MM.1S (cell line): ENCODE measurements around the gene COL27A1.
"Not testable (repeated sequence)": the region's sequence is repeated elsewhere in the genome, so short reads cannot be mapped to it uniquely, and the experiment has no call there.

Experiments
- DNase-seq: peaks from one replicate; pipeline ENCODE4 v3.0.0-alpha.2; 2015
- H2AFZ ChIP-seq: fragments of 300-600 bp; sonication (generic); 2 replicates; pipeline ENCODE4 v1.6.0; 2016; ENCODE audit warnings: antibody characterized with exemption, low read length
- H3F3A ChIP-seq: fragments of 300-600 bp; sonication (generic); 2 replicates; pipeline ENCODE4 v1.6.1; 2016; ENCODE audit warnings: mild to moderate bottlenecking, antibody characterized with exemption, low read length, moderate library complexity, mixed read lengths; ENCODE audit not compliant: insufficient read depth
- H3K27ac ChIP-seq: fragments of 300-600 bp; sonication (generic); 2 replicates; pipeline ENCODE4 v1.5.1; 2016; ENCODE audit warnings: mild to moderate bottlenecking, low read length
- H3K27me3 ChIP-seq: fragments of 300-600 bp; sonication (generic); replicated peaks from 2 replicates; pipeline ENCODE4 v1.6.0; 2016; ENCODE audit warnings: low read length; ENCODE audit not compliant: insufficient read depth
- H3K36me3 ChIP-seq: fragments of 300-600 bp; sonication (generic); replicated peaks from 2 replicates; pipeline ENCODE4 v1.6.1; 2016; ENCODE audit warnings: mild to moderate bottlenecking, low read length, mixed read lengths; ENCODE audit not compliant: insufficient read depth
- H3K4me1 ChIP-seq: fragments of 300-600 bp; sonication (generic); 2 replicates; pipeline ENCODE4 v1.6.1; 2016; ENCODE audit warnings: low read length, mixed read lengths
- H3K4me2 ChIP-seq: fragments of 300-600 bp; sonication (generic); 2 replicates; pipeline ENCODE4 v1.6.0; 2016; ENCODE audit warnings: low read depth, low read length
- H3K4me3 ChIP-seq: fragments of 300-600 bp; sonication (generic); 2 replicates; pipeline ENCODE4 v1.5.1; 2016; ENCODE audit warnings: low read length, mixed read lengths
- H3K79me2 ChIP-seq: fragments of 300-600 bp; sonication (generic); 2 replicates; pipeline ENCODE4 v1.6.1; 2016; ENCODE audit warnings: mixed run types, low read length, mixed read lengths
- H3K9ac ChIP-seq: fragments of 300-600 bp; sonication (generic); 2 replicates; pipeline ENCODE4 v1.6.1; 2016; ENCODE audit warnings: low read length, mixed read lengths
- H3K9me2 ChIP-seq: fragments of 300-600 bp; sonication (generic); replicated peaks from 2 replicates; pipeline ENCODE4 v1.6.1; 2016; ENCODE audit warnings: mild to moderate bottlenecking, low read length, mixed read lengths; ENCODE audit not compliant: insufficient read depth
- H3K9me3 ChIP-seq: fragments of 300-600 bp; sonication (generic); replicated peaks from 2 replicates; pipeline ENCODE4 v1.6.1; 2016; ENCODE audit warnings: mild to moderate bottlenecking, low read length, mixed read lengths; ENCODE audit not compliant: insufficient read depth
- H4K20me1 ChIP-seq: fragments of 300-600 bp; sonication (generic); 2 replicates; pipeline ENCODE4 v1.6.1; 2016; ENCODE audit warnings: mild to moderate bottlenecking, low read length, moderate library complexity, mixed read lengths; ENCODE audit not compliant: insufficient read depth
- CTCF ChIP-seq: fragments of 300-600 bp; sonication (generic); IDR thresholded peaks from 2 replicates; pipeline ENCODE4 v1.5.1; 2016; ENCODE audit warnings: antibody characterized with exemption, low read length, mixed read lengths
- EZH2 ChIP-seq: fragments of 300-600 bp; sonication (generic); optimal IDR thresholded peaks from 2 replicates; pipeline ENCODE3; 2017; ENCODE audit warnings: low read depth, mild to moderate bottlenecking, antibody characterized with exemption, low read length, mixed read lengths
- EZH2phosphoT487 ChIP-seq: fragments of 300-600 bp; sonication (generic); IDR thresholded peaks from 2 replicates; pipeline ENCODE4 v1.6.1; 2018; ENCODE audit warnings: antibody characterized with exemption, low read length

Gene COL27A1

GRCh38 chr9:114328937-114329624, 173.7 kb downstream of the COL27A1 start:
- not testable (repeated sequence) for DNase-seq, H3K4me2 ChIP-seq, H3K27ac ChIP-seq, H3F3A ChIP-seq, H3K36me3 ChIP-seq, H3K79me2 ChIP-seq, H4K20me1 ChIP-seq, H2AFZ ChIP-seq, H3K4me1 ChIP-seq, H3K4me3 ChIP-seq, H3K9me2 ChIP-seq, H3K9ac ChIP-seq, H3K9me3 ChIP-seq, H3K27me3 ChIP-seq

GRCh38 chr9:114329625-114330022, 174.3 kb downstream of the COL27A1 start, which contains the start of gene ORM2:
ORM2 (plus strand) TSS chr9:114329869; CDS start chr9:114329905, 36 bp downstream.
- not testable (repeated sequence) for H3K4me1 ChIP-seq, H3K4me3 ChIP-seq, H3K36me3 ChIP-seq, H4K20me1 ChIP-seq, H3F3A ChIP-seq, H3K27me3 ChIP-seq, H3K9me3 ChIP-seq, H3K27ac ChIP-seq, DNase-seq, H3K9ac ChIP-seq, H3K9me2 ChIP-seq, H2AFZ ChIP-seq, H3K79me2 ChIP-seq, H3K4me2 ChIP-seq

- no peaks in the 10 kb centered on the region for H3F3A ChIP-seq
- H3K9me3 ChIP-seq: no peaks in the 10 kb centered on the region
- no peak overlapping the region for H3K9ac ChIP-seq
- H3K79me2 ChIP-seq: no peaks in the 10 kb centered on the region
- no peak overlapping the region for H3K4me2 ChIP-seq
- no peak overlapping the region for H2AFZ ChIP-seq
- H4K20me1 ChIP-seq: no peaks in the 10 kb centered on the region
- H3K27ac ChIP-seq: no peak overlapping the region
- H3K4me1 ChIP-seq: no peaks in the 10 kb centered on the region
- DNase-seq: no peak
- H3K4me3 ChIP-seq: no peak overlapping the region
- H3K9me2 ChIP-seq: no peaks in the 10 kb centered on the region
- no peaks in the 10 kb centered on the region for H3K27me3 ChIP-seq
- TF ChIP-seq EZH2phosphoT487 (no peak), CTCF (no peak), EZH2 (no peak)
- H3K36me3 ChIP-seq: no peaks in the 10 kb centered on the region; the same call in 1 of the 2 replicates
Measured at GRCh38 chr9:114330636-114331035, 175.3 kb downstream of the COL27A1 start.

- not testable (repeated sequence) for H3K9ac ChIP-seq, H3K27me3 ChIP-seq, H3K36me3 ChIP-seq, H3K4me1 ChIP-seq, H3K4me3 ChIP-seq, H3K27ac ChIP-seq, H2AFZ ChIP-seq, H3K9me3 ChIP-seq, H3K79me2 ChIP-seq, H4K20me1 ChIP-seq, H3K9me2 ChIP-seq, H3K4me2 ChIP-seq, DNase-seq, H3F3A ChIP-seq
Measured at GRCh38 chr9:114331229-114332195, 176.2 kb downstream of the COL27A1 start.

GRCh38 chr9:114332474-114333040, 177.2 kb downstream of the COL27A1 start:
- not testable (repeated sequence) for H3K4me2 ChIP-seq, H2AFZ ChIP-seq, H3K4me1 ChIP-seq, DNase-seq, H3K27ac ChIP-seq, H3K4me3 ChIP-seq, H3K9me2 ChIP-seq, H3K9ac ChIP-seq, H3K27me3 ChIP-seq, H3K79me2 ChIP-seq, H3K9me3 ChIP-seq, H3F3A ChIP-seq, H4K20me1 ChIP-seq
- H3K36me3 ChIP-seq: peaks cover 11% of the 10 kb centered on the region; the same call in 1 of the 2 replicates

- not testable (repeated sequence) for DNase-seq, H3K4me1 ChIP-seq
Measured at GRCh38 chr9:114333718-114334117, 178.4 kb downstream of the COL27A1 start.

More at GRCh38 chr9:114333718-114334117, 178.4 kb downstream of the COL27A1 start:
- not testable (repeated sequence) for H3K27me3 ChIP-seq, H3K27ac ChIP-seq, H2AFZ ChIP-seq, H3K4me2 ChIP-seq, H3K9me3 ChIP-seq, H3K9me2 ChIP-seq, H3K4me3 ChIP-seq, H3K9ac ChIP-seq, H3K79me2 ChIP-seq, H4K20me1 ChIP-seq, H3F3A ChIP-seq
- H3K36me3 ChIP-seq: peaks cover 17% of the 10 kb centered on the region
